MG63 (cell line): Measurements from ENCODE around the gene TEDC2. TPM values are rescaled to one million over a fixed set of nuclear protein-coding genes. Genes with fewer than 3 reads are reported as not detected.

Experiments
- DNase-seq: peaks from one replicate; pipeline ENCODE4 v3.0.0-alpha.2; 2020
- H3K27me3 ChIP-seq: fragments of 250-450 bp; sonication (Bioruptor Pico); 2 replicates; pipeline ENCODE4 v1.5.1; 2020; ENCODE audit warnings: mild to moderate bottlenecking, moderate library complexity
- H3K36me3 ChIP-seq: fragments of 250-450 bp; sonication (Bioruptor Pico); 2 replicates; pipeline ENCODE4 v1.5.1; 2020; ENCODE audit warnings: mild to moderate bottlenecking, moderate library complexity
- H3K4me3 ChIP-seq: fragments of 250-450 bp; sonication (Bioruptor Pico); 2 replicates; pipeline ENCODE4 v1.5.1; 2020; ENCODE audit warnings: mild to moderate bottlenecking, moderate library complexity
- H3K9me3 ChIP-seq: fragments of 250-450 bp; sonication (Bioruptor Pico); 2 replicates; pipeline ENCODE4 v1.5.1; 2020; ENCODE audit warnings: mild to moderate bottlenecking, moderate library complexity
- total RNA-seq: library from RNA; depleted of rRNA; stranded (reverse); fragments of >200 nt; shearing (Covaris generic); gene quantifications from 2 replicates; pipeline ENCODE4 v1.2.3, GENCODE V29; 2014; ENCODE audit warnings: low replicate concordance

The TEDC2 gene
- total RNA-seq, 1 experiment from 2014 or later: 38.6 TPM

DNA sequence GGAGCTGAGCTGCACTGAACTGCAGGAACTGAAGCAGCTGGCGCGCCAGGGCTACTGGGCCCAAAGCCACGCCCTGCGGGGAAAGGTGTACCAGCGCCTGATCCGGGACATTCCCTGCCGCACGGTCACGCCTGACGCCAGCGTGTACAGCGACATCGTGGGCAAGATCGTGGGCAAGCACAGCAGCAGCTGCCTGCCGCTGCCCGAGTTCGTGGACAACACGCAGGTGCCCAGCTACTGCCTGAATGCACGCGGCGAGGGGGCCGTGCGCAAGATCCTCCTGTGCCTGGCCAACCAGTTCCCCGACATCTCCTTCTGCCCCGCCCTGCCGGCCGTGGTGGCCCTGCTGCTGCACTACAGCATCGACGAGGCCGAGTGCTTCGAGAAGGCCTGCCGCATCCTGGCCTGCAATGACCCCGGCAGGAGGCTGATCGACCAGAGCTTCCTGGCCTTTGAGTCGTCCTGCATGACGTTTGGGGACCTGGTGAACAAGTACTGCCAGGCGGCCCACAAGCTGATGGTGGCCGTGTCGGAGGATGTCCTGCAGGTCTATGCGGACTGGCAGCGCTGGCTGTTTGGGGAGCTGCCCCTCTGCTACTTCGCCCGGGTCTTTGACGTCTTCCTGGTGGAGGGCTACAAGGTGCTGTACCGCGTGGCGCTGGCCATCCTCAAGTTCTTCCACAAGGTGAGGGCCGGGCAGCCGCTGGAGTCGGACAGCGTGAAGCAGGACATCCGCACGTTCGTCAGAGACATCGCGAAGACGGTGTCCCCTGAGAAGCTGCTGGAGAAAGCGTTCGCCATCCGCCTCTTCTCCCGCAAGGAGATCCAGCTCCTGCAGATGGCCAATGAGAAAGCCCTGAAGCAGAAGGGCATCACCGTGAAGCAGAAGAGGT lies 36.6 kb downstream of the TEDC2 start:
- Histone ChIP-seq H3K4me3 (no peak overlapping the region), H3K36me3 (peaks cover 8% of the 10 kb centered on the region), H3K9me3 (no peaks in the 10 kb centered on the region), H3K27me3 (no peaks in the 10 kb centered on the region)
- no peak for DNase-seq

DNA sequence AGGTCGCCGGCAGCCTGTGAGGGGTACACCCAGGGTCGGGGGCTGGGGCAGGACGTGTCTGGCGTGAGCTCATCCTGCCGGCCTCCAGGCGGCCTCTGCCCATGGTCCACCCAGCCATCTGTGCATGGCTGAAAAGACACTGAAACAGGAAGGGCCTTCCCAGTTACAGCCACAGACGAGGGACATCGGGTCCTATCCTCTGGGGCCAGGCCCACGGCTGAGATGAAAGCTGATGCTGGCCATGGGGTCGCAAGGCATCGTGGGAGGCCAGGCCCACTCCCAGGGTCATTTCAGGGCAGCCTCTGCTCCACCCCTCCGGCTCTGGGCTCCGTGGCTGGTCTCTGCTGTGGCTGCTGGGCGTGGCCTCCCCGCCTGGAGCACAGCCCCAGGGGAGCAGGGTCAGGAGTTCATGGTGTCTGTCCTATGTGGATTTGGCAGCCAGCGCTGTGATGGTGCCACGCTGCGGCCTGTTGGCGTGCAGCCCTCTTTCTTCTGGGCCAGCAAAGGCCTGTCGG lies 37.3 kb downstream of the TEDC2 start:
- H3K27me3 ChIP-seq: no peaks in the 10 kb centered on the region
- no peak overlapping the region for H3K4me3 ChIP-seq
- no peaks in the 10 kb centered on the region for H3K9me3 ChIP-seq
- peaks cover 13% of the 10 kb centered on the region for H3K36me3 ChIP-seq
- DNase-seq: no peak

DNA sequence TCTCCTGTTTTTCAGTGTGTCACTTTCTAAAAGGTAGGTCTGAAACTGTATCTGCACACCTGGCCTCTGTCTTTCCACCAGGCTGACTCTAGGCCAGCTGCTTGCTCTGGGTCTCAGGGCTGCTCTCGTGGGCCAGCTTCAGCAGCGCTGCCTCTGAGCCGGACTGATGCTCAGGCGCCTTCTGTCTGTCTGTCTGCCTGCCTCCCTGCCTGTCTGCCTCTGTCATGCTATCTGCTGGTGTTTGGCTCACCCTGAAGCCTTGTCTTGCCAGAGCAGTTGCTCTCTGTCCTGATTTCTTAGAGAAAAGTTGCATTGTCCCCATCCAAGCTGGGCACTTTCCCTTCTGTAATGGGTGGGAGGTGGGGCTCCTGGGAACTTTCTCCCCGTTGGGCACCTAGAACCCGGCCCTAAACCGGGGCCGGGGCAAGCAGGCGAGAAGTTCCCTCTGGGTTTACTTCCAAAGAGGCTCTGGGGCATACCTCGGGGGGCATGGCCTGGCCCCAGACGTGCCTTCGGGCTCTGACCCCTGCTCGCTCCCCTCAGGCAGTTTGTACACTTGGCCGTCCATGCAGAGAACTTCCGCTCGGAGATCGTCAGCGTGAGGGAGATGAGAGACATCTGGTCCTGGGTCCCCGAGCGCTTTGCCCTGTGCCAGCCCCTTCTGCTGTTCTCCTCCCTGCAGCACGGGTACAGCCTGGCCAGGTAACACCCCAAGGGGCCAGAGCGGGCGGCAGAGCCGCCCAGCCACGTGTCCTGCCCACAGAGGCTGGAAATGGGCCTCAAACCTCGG lies 38.0 kb downstream of the TEDC2 start:
- DNase-seq: no peak
- Histone ChIP-seq H3K27me3 (no peaks in the 10 kb centered on the region), H3K4me3 (no peak overlapping the region)

DNA sequence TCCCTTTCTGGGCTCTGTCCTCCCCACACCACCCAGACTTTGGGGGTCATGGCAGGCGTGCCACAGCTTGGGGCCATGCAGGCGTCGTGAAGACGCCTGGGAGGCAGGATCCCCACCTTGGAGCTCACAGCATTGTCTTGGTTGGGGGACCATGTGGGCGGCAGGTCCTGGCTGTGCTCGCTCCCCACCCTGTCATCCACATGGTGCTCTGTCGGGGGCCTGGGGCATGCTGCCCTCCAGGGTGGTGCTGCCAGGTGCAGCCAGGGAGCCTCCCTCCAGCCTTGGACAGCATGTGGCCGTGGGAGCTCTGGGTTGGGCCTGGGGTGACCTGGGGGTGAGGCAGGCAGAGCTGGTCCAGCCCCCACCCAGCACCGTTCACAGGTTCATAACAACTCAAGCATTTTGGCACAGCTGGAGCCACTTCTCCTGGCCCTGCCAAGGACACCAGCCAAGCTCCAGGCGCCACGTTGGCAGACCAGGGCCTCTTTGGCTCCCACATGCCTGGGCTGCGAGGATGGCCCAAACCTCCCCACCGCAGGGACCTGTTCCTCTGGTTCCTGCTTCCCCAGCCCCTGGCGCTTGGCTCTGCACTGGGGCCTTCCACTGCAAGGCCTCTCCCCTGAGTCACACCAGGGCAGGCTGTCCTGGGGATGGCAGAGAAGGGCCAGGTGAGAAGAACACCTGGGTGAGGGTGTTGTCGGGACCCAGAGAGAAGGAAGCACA lies 38.8 kb downstream of the TEDC2 start:
- DNase-seq: no peak
- Histone ChIP-seq H3K4me3 (no peak overlapping the region), H3K36me3 (peaks cover 13% of the 10 kb centered on the region), H3K27me3 (no peaks in the 10 kb centered on the region), H3K9me3 (no peaks in the 10 kb centered on the region)

More for the DNA sequence above, 38.0 kb downstream of the TEDC2 start:
- Histone ChIP-seq H3K36me3 (peaks cover 13% of the 10 kb centered on the region), H3K9me3 (no peaks in the 10 kb centered on the region)

DNA sequence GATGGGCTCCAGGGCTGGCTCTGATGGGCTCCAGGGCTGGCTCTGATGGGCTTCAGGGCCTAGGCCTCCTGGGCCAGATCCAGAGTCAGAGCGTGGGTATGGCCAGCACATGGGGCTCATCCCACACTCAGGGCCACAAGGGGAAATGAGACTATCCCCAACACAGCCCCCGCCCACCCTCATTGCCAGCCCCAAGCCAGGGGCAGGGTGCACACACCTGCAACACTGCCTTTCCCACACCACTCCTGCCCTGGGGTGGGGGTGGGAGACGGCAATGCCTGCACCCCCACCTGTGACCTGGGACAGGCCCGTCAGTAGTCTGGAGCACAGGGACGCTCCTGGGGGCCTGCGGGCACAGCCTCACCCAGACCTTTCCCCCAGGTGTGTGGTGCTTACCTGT lies 39.5 kb downstream of the TEDC2 start:
- Histone ChIP-seq H3K27me3 (no peaks in the 10 kb centered on the region), H3K9me3 (no peaks in the 10 kb centered on the region), H3K36me3 (peaks cover 13% of the 10 kb centered on the region), H3K4me3 (no peak overlapping the region)
- no peak for DNase-seq

DNA sequence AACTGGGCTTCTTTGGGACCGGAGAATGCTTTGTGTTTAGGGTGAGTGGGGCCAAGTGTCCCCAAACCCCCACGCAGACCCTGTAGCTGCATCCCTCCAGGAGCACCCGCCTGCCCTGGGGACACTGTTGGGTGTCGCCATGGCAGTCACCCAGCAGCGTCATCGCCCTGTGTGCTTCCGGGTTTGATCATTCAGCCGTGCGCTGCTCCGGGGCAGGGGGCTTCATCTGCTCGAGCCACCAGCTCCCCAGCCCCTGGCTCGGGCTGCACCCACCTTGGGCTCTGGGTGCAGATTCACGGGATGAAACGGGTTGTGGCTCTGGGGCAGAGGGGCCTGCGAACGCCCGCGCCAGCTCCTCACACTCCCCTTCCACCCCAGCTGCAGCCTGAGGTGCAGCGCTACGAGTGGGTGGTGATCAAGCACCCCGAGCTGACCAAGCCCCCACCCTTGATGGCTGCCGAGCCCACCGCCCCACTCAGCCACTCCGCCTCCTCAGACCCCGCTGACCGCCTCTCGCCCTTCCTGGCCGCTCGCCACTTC lies 40.1 kb downstream of the TEDC2 start:
- DNase-seq: no peak
- no peaks in the 10 kb centered on the region for H3K27me3 ChIP-seq
- no peaks in the 10 kb centered on the region for H3K9me3 ChIP-seq

DNA sequence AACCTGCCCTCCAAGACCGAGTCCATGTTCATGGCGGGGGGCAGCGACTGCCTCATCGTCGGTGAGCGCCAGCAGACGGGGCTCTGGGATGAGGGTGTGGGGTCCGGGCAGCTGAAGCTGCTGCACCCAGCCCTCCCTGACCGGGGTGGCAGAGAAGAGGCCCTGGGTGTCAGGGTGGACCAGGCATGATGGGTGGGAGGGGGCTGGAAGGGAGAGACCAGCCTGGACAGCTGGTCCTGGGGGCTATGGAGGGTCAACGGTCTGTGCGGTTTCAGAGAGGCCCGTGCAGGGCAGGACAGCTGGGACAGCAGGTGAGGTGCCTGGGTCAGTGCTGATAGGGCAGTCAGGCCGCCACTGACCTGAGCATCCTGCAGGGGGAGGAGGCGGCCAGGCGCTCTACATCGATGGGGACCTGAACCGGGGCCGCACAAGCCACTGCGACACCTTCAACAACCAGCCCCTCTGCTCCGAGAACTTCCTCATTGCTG lies 40.6 kb downstream of the TEDC2 start:
- Histone ChIP-seq H3K4me3 (no peak overlapping the region), H3K27me3 (no peaks in the 10 kb centered on the region), H3K9me3 (no peaks in the 10 kb centered on the region), H3K36me3 (peaks cover 13% of the 10 kb centered on the region)
- no peak for DNase-seq

More for the DNA sequence above, 40.1 kb downstream of the TEDC2 start:
- Histone ChIP-seq H3K4me3 (no peak overlapping the region), H3K36me3 (peaks cover 13% of the 10 kb centered on the region)

DNA sequence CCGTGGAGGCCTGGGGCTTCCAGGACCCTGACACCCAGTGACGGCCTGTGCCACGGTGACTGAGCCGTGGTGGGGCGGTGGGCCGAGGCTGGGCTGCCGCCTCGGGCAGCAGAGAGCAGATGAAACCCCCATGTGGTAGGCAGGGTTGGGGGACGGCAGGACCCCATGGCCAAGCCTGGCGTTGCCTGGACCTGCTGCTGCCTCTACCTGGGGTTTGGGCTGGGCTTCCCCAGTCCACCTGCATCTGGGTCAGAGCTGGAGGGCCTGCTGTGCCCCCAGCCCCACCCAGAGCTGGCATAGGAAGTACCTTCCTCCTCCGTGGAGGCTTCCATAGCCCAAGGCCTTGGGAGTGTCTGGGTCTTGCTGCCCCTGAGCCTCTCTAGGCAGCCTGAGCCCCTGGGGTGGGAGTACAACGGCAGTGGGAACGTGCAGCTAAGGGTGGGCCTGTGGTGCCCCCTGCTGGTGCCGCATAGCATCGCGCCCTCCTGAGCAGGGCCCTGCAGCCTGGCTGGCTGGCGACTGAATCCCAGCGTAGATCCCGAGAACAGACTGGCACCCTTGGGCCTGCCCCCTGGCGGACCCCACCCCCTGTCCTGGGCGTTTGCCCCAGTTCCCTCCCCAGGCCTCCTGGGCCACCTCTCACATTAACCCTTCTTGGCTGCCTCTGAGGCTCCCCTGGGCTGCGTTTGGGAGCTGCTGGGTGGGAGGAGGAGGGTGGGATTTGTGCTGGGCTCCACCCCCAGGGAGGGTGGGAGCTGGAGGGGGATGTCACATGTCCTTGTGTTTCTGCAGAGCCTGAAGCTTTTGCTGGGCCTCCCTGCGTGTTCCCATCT lies 41.2 kb downstream of the TEDC2 start:
- Histone ChIP-seq H3K9me3 (no peaks in the 10 kb centered on the region), H3K27me3 (no peaks in the 10 kb centered on the region), H3K36me3 (peaks cover 13% of the 10 kb centered on the region), H3K4me3 (no peak overlapping the region)
- peak; percentile 69 for DNase-seq

DNA sequence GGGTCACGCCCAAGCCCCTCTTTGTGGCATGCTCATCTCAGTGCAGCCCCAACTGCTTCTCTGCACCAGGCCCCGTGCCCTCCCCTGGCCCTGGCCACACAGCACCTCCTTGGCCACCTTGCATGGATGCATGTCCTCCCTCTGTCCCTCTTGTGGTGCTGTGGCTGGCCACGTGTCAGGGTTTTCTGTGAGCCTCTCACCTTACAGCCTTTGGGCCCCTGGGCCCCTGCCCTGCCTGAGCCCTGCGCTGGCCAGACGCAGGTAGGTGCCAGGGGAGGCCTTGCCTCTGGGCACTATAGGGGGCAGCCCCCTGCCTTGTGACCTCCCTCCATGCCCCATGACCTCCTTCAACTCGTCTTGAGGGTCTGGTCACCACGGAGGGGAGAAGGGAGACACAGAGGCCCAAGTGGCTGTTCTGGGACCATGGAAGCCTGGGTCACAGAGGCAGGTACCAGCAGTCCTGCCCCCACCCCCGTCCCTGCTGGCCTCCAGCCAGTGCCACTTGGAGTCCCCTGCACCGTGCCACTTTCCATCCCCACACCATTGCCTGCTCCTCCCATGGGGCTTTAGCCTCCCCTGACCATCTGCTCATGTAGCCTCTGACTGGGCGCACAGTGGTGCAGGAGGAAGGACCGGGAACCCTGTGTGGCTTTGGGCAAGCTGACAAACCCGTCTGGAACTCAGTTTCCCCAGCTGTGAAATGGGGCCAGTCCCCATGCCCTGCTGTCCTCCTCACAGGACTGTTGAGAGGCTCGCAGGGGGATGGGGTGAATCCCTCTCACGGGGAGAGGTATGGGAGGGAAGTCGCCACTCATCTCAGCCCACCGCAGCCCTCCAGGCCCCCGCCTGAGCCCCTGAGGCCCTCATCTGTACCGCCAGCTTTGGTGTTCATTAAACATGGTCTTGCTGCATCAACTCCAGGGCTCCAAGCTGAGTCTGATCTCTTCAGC lies 42.3 kb downstream of the TEDC2 start:
- H3K36me3 ChIP-seq: peaks cover 10% of the 10 kb centered on the region
- no peak overlapping the region for H3K4me3 ChIP-seq
- DNase-seq: no peak
- H3K9me3 ChIP-seq: no peaks in the 10 kb centered on the region
- H3K27me3 ChIP-seq: no peaks in the 10 kb centered on the region

DNA sequence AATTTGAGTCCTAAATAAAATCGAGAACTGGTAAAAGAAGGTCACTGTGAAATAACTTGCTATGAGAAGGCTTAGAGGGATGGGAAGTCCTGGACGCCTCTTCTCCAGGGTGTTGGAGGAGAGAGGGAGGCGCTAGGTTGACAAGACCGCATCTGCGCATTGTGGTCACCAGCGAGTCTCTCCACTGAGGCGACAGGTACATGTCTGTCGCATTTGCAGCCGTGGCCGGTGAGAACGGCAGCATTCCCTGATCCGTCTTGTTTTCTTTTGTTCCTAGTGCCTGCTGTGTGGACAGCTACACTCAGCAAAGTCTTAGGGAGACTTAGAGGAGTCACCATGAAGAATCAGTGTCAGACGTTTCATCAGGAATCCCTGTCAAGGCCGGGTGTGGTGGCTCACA lies 45.8 kb downstream of the TEDC2 start:
- Histone ChIP-seq H3K27me3 (no peaks in the 10 kb centered on the region), H3K9me3 (no peaks in the 10 kb centered on the region), H3K36me3 (peaks cover 4% of the 10 kb centered on the region), H3K4me3 (no peak overlapping the region)
- DNase-seq: no peak

DNA sequence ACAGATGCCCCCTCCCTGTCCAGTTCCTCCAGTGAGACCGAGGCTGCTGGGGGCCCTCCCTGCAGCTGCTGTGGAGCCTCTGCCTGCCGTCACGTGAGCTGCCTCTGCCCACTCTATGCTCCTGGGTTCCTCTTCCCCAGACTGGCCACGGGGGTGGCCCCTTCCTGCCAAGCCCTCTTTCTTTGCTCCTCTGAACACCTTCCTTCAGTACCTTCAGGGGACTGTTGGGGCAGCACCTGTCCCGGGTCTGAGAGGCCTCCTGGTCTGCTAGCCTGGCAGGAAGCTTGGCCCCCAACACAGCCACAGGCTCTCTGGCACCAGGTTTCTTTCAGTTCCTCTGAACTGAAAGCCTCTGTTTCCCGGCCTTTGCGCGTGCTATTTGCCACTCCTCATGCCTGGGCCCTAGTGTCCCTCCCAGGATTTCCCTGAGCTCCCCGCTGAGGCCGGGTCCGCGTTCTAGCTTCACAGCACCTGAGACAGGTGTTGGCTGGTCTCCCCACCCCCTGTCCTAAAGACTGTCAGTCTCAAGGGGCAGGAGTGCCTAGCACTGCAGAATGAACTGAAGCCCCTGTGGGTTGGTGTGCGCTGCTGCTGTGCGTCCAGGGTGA lies 47.2 kb downstream of the TEDC2 start:
- Histone ChIP-seq H3K4me3 (no peak overlapping the region), H3K27me3 (no peaks in the 10 kb centered on the region), H3K36me3 (no peaks in the 10 kb centered on the region; the same call in 1 of the 2 replicates), H3K9me3 (no peaks in the 10 kb centered on the region)
- no peak for DNase-seq

DNA sequence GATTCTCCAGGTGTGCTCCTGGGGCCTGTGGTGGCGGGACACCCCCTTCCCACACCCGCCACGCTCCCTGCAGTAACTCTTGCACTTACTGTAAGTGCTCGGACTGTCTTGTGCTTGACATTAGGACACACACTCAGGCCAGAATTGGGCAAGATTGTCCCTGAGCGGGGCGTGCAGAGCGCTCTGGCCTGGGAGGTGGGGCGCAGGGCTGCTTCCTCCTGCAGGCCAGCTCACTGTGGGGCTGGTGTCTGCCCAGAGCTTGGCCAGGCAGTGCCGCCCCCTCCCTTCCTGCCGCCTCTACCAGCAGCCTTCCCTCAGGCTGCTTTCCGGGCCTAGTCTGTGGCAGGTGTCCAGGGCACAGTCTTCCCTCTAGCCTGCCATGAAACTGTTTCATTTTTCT lies 47.8 kb downstream of the TEDC2 start:
- Histone ChIP-seq H3K4me3 (no peak overlapping the region), H3K27me3 (no peaks in the 10 kb centered on the region), H3K9me3 (no peaks in the 10 kb centered on the region), H3K36me3 (no peaks in the 10 kb centered on the region)
- no peak for DNase-seq

DNA sequence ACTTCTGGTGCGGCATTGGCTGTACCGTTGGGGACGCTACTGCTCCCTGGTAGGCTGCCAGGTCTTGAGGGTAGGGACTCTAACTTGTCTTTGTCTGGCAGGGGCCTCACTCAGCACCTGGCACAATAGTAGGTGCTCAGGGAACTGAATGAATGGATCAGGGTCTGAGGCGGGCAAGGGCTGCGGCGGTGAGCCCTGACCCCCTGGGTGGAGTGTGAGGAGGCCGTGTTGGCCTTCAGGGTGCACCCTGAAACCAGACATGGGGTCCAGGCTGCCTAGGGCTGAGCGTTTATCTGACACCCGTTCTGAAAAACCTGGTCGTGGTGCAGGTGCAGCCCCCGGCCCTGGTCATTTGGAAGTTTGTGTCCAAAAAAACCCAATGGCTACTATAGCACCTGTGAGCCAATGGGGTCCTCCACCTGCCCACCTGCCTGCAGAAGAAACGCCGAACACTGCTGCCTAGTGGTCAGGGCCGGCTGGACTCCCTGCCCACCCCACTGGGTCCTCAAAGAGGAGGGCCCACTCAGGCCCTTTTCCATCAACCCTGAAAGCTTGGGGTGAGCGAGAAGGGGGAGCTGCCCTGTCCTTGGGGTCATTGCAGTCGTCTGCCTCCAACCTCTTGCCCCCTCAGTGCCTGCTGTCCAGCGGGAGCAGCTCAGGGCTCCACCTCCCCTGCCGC lies 49.0 kb downstream of the TEDC2 start:
- no peak for DNase-seq
- H3K9me3 ChIP-seq: no peaks in the 10 kb centered on the region
- no peaks in the 10 kb centered on the region for H3K27me3 ChIP-seq
- H3K36me3 ChIP-seq: no peaks in the 10 kb centered on the region
- no peak overlapping the region for H3K4me3 ChIP-seq
